Motor neuron (in vitro differentiated cells): ENCODE results near the gene GRIK3. TPM values are rescaled to one million over a fixed set of nuclear protein-coding genes. Genes with fewer than 3 reads are reported as not detected.

Source experiments
- ATAC-seq, 8 experiments: fragments of 200-7000 bp; cut with Tn5 transposase; replicated peaks in 6 of 8; 2 replicates each; pipeline ENCODE4 v1.8.0; 2021; ENCODE audit warnings: mild to moderate bottlenecking in 8 of 8, moderate library complexity in 8 of 8
- H3K27ac ChIP-seq, 2 donors: fragments of 250-450 bp; sonication (Bioruptor Pico); 2 replicates each; pipeline ENCODE4 v1.9.0; 2021; ENCODE audit warnings: antibody characterized with exemption in 2 of 2, mild to moderate bottlenecking in 2 of 2, moderate library complexity in 1 of 2
- H3K4me1 ChIP-seq, 2 donors: fragments of 250-450 bp; sonication (Bioruptor Pico); replicated peaks in 1 of 2; 2 replicates each; pipeline ENCODE4 v1.6.1; 2021; ENCODE audit warnings: antibody characterized with exemption in 2 of 2, mild to moderate bottlenecking in 2 of 2, moderate library complexity in 1 of 2
- H3K4me3 ChIP-seq, 5 donors: fragments of 250-450 bp; sonication (Bioruptor Pico); 2 replicates each; pipeline ENCODE4 v1.9.0; 2021; ENCODE audit warnings: antibody characterized with exemption in 5 of 5, mild to moderate bottlenecking in 5 of 5, moderate library complexity in 4 of 5
- WGBS, 10 experiments: fragments of 450-650 bp; shearing (Covaris generic); methylation state at CpG; one replicate each; pipeline ENCODE4 v1.0.0; 2022; 5-methylcytosine and 5-hydroxymethylcytosine counted together
- in situ Hi-C, 9 experiments: fragments of 400-800 bp; cut with MboI; loops; one replicate each; pipeline ENCODE4 v1.15.0; 2021; ENCODE audit warnings: low sequenced_read_pairs in 9 of 9, low pct_unique_long_range_greater_than_20kb in 2 of 9; ENCODE audit not compliant: unreplicated experiment in 9 of 9
- total RNA-seq, 8 experiments: library from RNA; unstranded; fragments of 300-600 nt; gene quantifications; 2 replicates each; pipeline versions ENCODE4 v1.2.3 to v1.2.4, GENCODE V29; 2022

GRIK3 gene
- total RNA-seq, 8 experiments from 2014 or later, result 0.73 to 21.1 (median 11.9) TPM

DNA sequence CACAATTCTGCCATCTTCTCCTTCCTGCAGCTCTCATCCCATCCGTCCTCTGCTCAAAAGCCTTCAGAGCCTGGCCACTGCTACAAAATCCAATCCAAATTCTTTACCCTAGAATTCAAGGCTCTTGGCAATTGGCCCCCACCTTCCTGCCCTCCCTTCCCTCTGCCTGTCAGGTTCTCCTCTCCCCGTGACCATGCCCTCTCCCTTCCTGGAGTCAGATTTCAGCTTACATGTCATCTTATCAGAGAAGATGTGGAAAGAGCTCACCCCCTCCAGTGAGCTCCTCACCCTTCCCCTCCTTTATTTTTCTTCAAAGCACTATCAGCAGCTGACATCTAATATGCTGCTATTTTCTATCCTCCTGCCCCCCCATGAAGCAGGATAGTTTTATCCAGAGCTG is 86.9 kb downstream of the GRIK3 start:
- ATAC-seq, result no peak
- H3K4me1 ChIP-seq, result peaks cover 22 to 30% of the 10 kb centered on the region in 2 donors
- whole genome bisulfite sequencing, 10 experiments, result 0 to 70% (median 22%) methylated on average over 1 to 2 of the region's 2 CpGs; no CpG with 5 or more reads in 5 of the 10 experiments
- H3K27ac ChIP-seq, result no peak overlapping the region
- no peak overlapping the region for H3K4me3 ChIP-seq
- in situ Hi-C loops, result loop anchor here in 1 of 9 experiments (25.0 kb wide), 1 partner anchor 90 kb away; the partner anchor contains the start of gene GRIK3

DNA sequence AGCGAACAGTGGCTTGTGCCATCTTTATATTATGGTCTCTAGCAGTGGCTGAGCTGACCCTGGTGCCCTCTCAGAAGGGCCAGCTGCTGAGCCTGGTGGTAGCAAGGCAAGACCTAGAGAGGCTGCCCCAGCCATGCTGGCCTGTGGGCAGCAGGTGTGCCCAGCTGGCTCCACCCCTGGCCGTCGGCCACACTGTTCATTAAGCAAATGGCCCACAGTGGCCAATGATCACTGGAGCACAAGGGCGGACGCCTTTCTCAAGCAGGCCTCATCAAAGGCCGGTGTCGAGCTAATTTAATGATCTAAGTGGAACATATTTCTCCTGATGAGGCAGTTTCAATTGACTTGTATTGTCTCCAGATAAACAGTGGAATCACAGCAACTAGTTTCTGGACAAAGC is 89.4 kb downstream of the GRIK3 start:
- in situ Hi-C loops, result loop anchor here in 1 of 9 experiments (25.0 kb wide), 1 partner anchor 92 kb away; the partner anchor contains the start of gene GRIK3
- Histone ChIP-seq H3K4me3 (no peak overlapping the region), H3K4me1 (peaks cover 8 to 10% of the 10 kb centered on the region in 2 donors), H3K27ac (no peak overlapping the region)
- peak in 5 of 8 experiments; percentile 27 to 78 (median 55) for ATAC-seq
- 0 to 96% (median 47%) methylated on average over 1 to 7 of the region's 7 CpGs; no CpG with 5 or more reads in 3 of the 10 experiments for WGBS, 10 experiments

DNA sequence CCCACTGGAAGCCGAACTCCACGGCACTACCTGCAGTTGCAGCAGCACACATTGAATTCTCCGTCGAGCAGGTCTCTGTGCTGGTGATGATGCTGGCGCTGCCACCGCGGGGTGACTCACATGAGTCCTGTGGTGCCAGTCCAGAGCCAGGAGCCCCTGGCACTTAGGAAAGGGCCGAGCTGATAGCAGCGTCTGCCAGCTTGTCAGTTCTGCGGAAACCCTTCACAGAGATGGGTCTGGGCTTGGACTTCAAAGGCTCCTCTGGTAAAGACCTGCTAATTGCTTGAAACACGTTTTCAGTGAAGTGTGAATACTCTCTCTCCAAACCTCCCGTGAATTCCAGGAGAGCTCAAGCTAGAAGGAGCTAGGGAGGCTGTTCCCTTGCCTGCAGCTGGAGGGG is 92.2 kb downstream of the GRIK3 start:
- no peak overlapping the region for H3K4me3 ChIP-seq
- no peak for ATAC-seq
- in situ Hi-C loops, result loop anchor here in 1 of 9 experiments (25.0 kb wide), 1 partner anchor 95 kb away; the partner anchor contains the start of gene GRIK3
- H3K27ac ChIP-seq, result no peak overlapping the region
- 0 to 100% (median 70%) methylated on average over 3 to 10 of the region's 12 CpGs; no CpG with 5 or more reads in 4 of the 10 experiments for WGBS, 10 experiments
- peaks cover 10 to 24% of the 10 kb centered on the region in 2 donors for H3K4me1 ChIP-seq

DNA sequence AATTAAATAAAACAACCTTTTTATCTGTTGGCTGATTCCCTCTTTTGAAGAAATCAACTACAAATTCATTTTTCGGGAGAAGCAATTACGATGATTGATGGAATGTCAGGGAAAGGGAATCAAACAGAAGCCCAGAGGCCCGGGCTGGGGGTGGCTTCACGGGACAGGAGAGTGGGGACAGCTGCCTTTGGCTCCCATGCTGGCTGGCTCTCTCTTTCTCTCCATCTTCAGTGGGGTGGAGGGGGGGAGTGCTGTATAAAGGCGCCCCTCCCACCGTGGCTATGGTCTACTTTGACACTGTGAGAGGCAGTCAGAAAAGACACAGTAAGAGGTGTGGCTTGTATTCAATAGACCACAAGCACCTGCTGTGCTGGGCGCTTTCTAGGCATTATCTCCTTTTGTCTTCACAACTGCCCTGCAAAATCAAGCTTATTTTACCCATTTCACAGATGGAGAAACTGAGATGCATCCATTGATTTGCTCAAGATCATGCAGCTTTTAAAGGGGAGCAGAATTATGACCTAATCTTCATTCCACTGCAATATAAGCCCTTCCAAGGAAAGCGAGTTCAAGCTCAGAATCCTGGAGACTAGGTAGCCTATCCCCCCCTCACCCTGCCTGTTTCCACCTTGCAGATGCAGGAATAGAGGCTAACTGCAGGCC is 92.9 kb downstream of the GRIK3 start:
- Histone ChIP-seq H3K4me3 (no peak overlapping the region), H3K27ac (no peak overlapping the region), H3K4me1 (peaks cover 10 to 24% of the 10 kb centered on the region in 2 donors)
- WGBS, 10 experiments, result 0 to 60% (median 36%) methylated on average over 1 to 6 of the region's 8 CpGs
- peak in 3 of 8 experiments; percentile 19 to 56 (median 55) for ATAC-seq
- in situ Hi-C loops, result loop anchor here in 1 of 9 experiments (25.0 kb wide), 1 partner anchor 96 kb away; the partner anchor contains the start of gene GRIK3

DNA sequence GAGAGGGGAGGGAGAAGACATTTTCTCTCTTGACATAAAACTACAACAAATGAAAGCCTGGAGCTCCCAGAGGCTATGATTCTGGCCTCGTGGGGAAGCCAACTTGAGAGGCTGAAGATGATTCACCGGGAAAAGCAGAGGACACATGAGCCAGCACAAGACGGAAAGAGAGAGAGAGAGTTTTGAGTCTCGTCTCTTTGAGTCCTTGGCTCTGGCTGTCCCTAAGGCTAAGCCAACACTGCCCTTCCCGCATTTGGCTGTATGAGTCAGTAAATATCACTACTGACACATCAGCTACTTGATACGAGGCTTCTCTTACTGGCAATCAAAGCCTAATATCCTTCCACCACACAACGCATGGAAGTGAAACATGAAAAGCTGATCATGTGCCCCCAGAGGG is 95.5 kb downstream of the GRIK3 start:
- Histone ChIP-seq H3K4me1 (peaks cover 13 to 15% of the 10 kb centered on the region in 2 donors), H3K27ac (peak overlapping the region in 1 of 2 donors; percentile 17), H3K4me3 (no peak overlapping the region)
- WGBS, 10 experiments, result 0 to 81% (median 65%) methylated on average over 2 to 7 of the region's 7 CpGs; no CpG with 5 or more reads in 2 of the 10 experiments
- in situ Hi-C loops, result loop anchor here in 1 of 9 experiments (25.0 kb wide), 1 partner anchor 98 kb away; the partner anchor contains the start of gene GRIK3
- peak in 5 of 8 experiments; percentile 67 to 91 (median 80) for ATAC-seq

DNA sequence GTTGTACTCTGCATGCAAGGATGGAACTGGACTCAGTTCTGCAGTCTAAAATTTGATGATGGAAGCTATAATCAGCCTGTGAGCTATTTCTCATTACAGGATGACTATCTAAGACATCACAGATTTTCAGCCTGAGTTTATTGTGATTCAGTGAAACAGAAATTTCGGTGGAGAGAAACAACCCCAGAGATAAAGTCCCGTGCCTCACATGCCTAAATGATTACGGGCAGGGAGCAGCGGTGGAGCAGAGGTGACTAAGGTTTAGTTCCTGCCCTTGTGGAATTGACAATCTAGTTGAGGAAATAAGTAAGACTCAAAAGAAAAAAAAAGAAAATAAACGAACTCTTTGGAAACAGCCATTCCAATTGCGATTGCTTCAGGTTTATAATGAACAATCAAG is 96.9 kb downstream of the GRIK3 start:
- WGBS, 10 experiments, result 9 to 100% (median 71%) methylated on average over 1 to 6 of the region's 6 CpGs
- in situ Hi-C loops, result loop anchor here in 1 of 9 experiments (25.0 kb wide), 1 partner anchor 100 kb away; the partner anchor contains the start of gene GRIK3
- no peak for ATAC-seq
- H3K4me1 ChIP-seq, result peaks cover 10 to 17% of the 10 kb centered on the region in 2 donors
- no peak overlapping the region for H3K4me3 ChIP-seq
- H3K27ac ChIP-seq, result no peak overlapping the region

DNA sequence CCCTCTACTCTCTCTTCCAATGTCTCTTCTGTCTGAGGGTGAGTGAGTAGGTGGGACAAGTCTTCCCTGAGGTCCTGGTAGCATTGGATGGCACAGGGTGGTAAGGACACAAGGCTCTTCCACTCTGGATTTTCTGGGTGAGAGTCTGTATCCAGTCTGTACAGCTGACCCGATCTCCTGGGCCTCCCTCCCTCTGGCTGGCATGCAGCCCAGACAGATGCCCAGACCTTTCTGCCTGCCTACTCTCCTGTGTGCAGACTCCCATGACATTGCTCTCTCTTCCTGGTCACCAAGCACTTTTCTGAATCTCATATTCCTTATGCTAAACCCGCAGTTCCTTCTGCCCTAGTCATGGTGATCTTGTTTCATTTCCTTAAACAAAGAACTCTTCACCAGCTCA is 100.3 kb downstream of the GRIK3 start:
- ATAC-seq, result no peak
- H3K4me1 ChIP-seq, result peaks cover 3 to 18% of the 10 kb centered on the region in 2 donors
- in situ Hi-C loops, result loop anchor here in 1 of 9 experiments (25.0 kb wide), 1 partner anchor 103 kb away; the partner anchor contains the start of gene GRIK3
- no peak overlapping the region for H3K4me3 ChIP-seq
- no peak overlapping the region for H3K27ac ChIP-seq
- 0 to 94% (median 75%) methylated on average over 1 to 2 of the region's 2 CpGs; no CpG with 5 or more reads in 3 of the 10 experiments for WGBS, 10 experiments

DNA sequence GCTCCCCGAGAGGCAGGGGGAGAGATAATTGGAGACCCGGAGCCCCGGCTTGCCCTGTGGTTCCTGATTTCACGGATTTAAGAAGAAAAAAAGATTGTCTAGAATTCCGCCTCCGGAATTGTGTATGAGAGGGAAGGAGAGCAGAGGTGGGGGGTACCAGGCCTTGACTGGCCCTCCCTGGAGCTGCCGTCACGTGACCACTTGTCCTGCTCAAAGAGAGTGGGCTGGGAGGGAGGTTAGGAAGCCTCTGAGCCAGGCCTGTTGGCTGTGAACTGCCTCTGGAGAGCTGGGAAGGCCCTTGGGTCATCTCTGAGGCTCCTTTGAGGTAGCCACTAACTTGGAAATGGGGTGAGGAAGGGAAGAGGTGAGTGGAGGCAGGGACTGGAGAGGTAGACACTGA is 106.5 kb downstream of the GRIK3 start:
- Histone ChIP-seq H3K27ac (no peak overlapping the region), H3K4me3 (no peak overlapping the region), H3K4me1 (peaks cover 35 to 39% of the 10 kb centered on the region in 2 donors)
- ATAC-seq, result peak in 2 of 8 experiments; percentile 25 to 46
- WGBS, 10 experiments, result 0 to 76% (median 49%) methylated on average over 1 to 8 of the region's 8 CpGs; no CpG with 5 or more reads in 2 of the 10 experiments
- in situ Hi-C loops, result loop anchor here in 1 of 9 experiments (25.0 kb wide), 1 partner anchor 109 kb away; the partner anchor contains the start of gene GRIK3

DNA sequence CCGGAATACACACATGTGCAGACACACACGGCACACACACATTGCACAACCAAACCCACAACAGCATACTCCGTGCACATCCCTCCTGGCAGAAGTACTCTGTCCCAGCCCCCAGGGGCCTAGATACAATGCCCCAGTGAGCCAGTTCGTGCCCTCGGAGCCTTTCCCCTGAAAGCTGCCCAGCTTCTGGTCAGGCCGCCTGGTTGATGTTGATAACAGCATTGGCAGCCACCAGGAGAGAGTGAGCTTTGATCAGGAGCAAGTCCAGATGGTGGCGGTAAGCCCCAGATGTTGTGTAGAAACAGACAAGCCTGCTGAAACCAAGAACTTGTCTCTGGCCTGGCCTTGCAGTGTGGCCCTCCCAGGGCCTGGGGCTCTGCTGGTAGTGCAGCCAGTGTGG is 109.1 kb downstream of the GRIK3 start:
- ATAC-seq, result no peak
- in situ Hi-C loops, result loop anchor here in 1 of 9 experiments (25.0 kb wide), 1 partner anchor 112 kb away; the partner anchor contains the start of gene GRIK3
- no peak overlapping the region for H3K27ac ChIP-seq
- peaks cover 56 to 60% of the 10 kb centered on the region in 2 donors for H3K4me1 ChIP-seq
- no peak overlapping the region for H3K4me3 ChIP-seq
- 14 to 100% (median 88%) methylated on average over 1 to 7 of the region's 7 CpGs; no CpG with 5 or more reads in 3 of the 10 experiments for whole genome bisulfite sequencing, 10 experiments

DNA sequence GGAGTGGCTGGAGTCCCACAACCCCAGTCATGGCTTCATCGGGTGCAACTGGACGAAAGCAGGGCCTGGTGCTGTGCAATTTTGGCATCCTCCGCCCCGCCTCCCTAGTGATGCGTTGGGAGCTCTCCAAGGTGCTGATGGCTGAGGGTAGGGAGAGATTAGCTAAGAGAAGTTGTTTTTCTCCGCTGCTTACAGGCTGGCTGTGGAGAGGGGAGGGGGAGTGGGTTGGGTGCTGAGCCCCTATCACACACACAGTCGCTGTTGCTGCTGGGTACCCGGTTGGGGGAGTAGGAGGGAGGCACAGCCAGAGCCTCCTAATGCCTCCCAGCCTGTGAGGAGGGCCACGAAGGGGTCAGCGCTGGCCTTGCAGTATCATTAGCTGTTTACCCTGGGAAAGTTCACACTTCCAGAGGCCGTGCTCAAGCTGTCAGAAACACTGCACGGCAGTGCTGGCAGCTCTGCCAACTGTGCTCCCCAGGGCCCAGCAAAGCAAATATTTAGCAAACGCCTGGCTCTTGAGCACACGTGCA is 110.0 kb downstream of the GRIK3 start:
- ATAC-seq, result peak; percentile 71 to 86 (median 84)
- Histone ChIP-seq H3K4me3 (no peak overlapping the region), H3K27ac (no peak overlapping the region), H3K4me1 (peaks cover 55 to 60% of the 10 kb centered on the region in 2 donors)
- 0 to 40% (median 14%) methylated on average over 1 to 9 of the region's 14 CpGs; no CpG with 5 or more reads in 2 of the 10 experiments for WGBS, 10 experiments
- in situ Hi-C loops, result no loop called here

DNA sequence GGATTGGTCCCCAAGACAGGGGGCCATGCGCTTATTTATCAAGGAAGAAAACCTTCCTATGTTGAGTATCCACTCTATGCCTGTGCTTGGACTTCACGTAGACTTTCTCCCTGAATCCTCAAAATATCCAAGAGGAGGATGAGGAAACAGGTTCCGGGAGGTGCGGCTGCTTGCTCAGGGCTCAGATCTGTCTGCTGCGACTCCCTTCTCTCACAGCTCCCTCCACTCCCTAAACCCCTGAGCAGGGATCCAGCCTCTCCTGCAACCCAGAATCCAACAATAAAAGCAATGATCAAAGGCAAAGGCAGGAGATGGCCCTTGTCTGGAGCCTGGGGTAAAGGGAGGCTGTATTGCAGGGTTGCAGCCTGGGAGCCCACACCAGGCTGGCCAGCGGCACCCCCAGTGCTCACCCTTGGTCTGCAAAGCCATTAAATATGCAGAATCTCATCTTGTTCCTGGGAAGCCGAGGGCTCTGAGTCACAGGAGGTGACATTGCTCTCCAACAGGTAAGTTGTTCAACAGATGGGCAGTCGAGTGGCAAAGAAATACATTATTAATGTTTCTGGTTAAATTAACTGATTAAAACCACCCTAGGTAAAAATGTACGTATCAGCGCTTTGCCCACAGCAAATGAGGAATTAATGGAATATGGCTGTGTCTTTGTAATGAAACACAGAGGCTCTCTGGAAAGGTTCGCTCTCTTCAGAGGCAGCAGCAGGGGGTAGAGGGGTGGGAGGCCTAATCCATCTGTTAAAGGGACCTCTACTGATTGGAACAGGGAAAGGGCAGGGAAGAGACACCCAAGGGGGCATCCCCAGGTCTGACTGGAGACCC is 111.5 kb downstream of the GRIK3 start:
- Histone ChIP-seq H3K4me1 (peaks cover 50 to 52% of the 10 kb centered on the region in 2 donors), H3K4me3 (no peak overlapping the region), H3K27ac (no peak overlapping the region)
- 0 to 75% (median 45%) methylated on average over 1 to 11 of the region's 11 CpGs; no CpG with 5 or more reads in 2 of the 10 experiments for WGBS, 10 experiments
- ATAC-seq, result peak in 1 of 8 experiments; percentile 38
- in situ Hi-C loops, result no loop called here

DNA sequence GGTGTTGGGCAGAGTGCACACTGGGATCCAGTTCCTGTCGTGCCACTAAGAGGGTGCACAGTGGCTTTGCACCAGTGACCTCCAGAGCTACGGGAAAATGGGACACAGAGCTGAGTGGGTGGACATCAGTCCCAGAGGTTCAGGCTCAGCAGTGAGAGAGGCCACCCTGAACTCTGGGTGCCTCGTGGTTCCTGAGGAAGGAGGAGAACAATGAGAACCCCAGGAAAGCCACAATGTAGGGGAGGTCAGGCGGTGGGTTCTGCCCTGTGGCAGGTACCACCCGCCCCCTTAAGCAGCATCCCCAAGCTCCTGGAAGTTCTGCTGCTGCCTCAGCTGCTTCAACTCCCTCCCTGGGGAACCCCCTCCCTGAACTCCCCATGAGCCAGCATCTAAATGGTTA is 112.2 kb downstream of the GRIK3 start:
- ATAC-seq, result no peak
- WGBS, 10 experiments, result 0 to 86% (median 60%) methylated on average over 1 to 4 of the region's 5 CpGs; no CpG with 5 or more reads in 5 of the 10 experiments
- in situ Hi-C loops, result no loop called here

More for the DNA sequence above, 112.2 kb downstream of the GRIK3 start:
- Histone ChIP-seq H3K27ac (peak overlapping the region; percentile 1 to 57), H3K4me1 (peaks cover 44% of the 10 kb centered on the region in 2 donors), H3K4me3 (no peak overlapping the region)
